Bronchial epithelial cell (primary cell): ENCODE results near the gene PARP11. TPM values are rescaled to one million over a fixed set of nuclear protein-coding genes. Genes with fewer than 3 reads are reported as not detected.

Source experiments
- DNase-seq: peaks from one replicate; pipeline ENCODE4 v3.0.0-alpha.2; 2010; ENCODE audit warnings: low read depth
- FAIRE-seq: peaks from 2 replicates; lab custom pipeline; 2011; peaks lifted over from hg19 to GRCh38; lab: Jason Lieb, UNC
- H3K27me3 ChIP-seq: 2 replicates; pipeline ENCODE4 v1.5.1; 2011; ENCODE audit warnings: low read length; ENCODE audit not compliant: control insufficient read depth, insufficient read depth
- H3K36me3 ChIP-seq: 2 replicates; pipeline ENCODE4 v1.5.1; 2011; ENCODE audit warnings: low read length; ENCODE audit not compliant: control insufficient read depth, insufficient read depth
- H3K4me3 ChIP-seq: 2 replicates; pipeline ENCODE4 v1.5.1; 2011; ENCODE audit warnings: mild to moderate bottlenecking, low read depth, low read length, control low read depth
- total RNA-seq: library from RNA; depleted of rRNA; stranded (reverse); fragments of >200 nt; gene quantifications from 2 replicates; pipeline ENCODE4 v1.2.1, GENCODE V29; 2014
- TF ChIP-seq, protein P1 (sequence below): IDR thresholded peaks from 2 replicates; pipeline ENCODE4 v1.5.1; 2011; ENCODE audit warnings: mild to moderate bottlenecking, moderate library complexity, low read length, control low read depth, inconsistent platforms; ENCODE audit not compliant: insufficient read depth, severe bottlenecking

PARP11 gene
- total RNA-seq, 1 donor from 2014 or later = 1.8 TPM

DNA sequence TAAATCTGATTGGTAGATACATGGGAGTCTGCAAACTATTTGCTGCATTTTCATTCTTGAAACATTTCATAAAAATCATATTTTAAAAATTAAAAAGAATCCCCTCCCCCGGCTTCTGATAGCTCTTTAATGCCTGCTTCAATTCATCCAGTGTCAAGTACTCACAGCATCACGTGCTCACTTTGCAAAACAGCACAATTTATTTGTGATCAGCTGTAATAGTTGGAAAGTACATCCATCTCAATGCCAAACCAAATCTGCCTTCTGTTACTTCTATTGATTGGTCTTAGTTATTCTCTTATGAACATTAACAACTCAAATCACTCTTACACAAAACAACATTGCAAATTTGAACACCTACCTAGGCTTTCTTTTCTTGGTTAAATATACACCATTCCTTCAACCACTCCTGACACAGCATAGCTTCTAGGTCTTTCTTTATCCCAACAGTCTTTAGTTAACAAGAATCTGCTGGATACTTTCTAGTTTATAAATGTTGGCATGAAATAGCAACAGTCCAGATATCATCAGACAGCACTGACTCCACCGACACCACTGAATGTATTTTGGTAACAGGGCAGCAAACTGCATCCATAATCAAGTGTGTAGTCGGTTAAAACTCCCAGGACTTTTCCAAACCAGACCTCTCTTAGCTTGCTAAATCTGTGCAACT is 58.0 kb downstream of the PARP11 start:
- H3K36me3 ChIP-seq = no peaks in the 10 kb centered on the region
- H3K27me3 ChIP-seq = no peaks in the 10 kb centered on the region

DNA sequence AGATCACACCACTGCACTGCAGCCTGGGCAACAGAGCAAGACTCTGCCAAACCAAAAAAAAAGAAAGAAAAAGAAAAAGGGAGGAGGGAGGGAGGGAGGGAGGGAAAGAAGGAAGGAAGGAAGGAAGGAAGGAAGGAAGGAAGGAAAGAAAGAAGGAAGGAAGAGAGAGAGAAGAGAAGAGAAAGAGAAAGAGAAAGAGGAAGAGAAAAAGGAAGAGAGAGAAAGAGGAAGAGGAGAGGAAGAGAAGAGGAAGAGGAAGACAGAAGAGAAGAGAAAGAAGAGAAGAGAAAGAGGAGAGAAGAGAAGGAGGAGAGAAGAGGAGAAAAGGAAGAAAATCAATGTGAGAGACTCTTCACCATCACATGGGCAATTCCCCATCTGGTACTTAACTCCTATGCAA is 62.7 kb downstream of the PARP11 start:
- FAIRE-seq (no peak), DNase-seq (no peak)
- TF ChIP-seq, protein P1, sequence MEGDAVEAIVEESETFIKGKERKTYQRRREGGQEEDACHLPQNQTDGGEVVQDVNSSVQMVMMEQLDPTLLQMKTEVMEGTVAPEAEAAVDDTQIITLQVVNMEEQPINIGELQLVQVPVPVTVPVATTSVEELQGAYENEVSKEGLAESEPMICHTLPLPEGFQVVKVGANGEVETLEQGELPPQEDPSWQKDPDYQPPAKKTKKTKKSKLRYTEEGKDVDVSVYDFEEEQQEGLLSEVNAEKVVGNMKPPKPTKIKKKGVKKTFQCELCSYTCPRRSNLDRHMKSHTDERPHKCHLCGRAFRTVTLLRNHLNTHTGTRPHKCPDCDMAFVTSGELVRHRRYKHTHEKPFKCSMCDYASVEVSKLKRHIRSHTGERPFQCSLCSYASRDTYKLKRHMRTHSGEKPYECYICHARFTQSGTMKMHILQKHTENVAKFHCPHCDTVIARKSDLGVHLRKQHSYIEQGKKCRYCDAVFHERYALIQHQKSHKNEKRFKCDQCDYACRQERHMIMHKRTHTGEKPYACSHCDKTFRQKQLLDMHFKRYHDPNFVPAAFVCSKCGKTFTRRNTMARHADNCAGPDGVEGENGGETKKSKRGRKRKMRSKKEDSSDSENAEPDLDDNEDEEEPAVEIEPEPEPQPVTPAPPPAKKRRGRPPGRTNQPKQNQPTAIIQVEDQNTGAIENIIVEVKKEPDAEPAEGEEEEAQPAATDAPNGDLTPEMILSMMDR = no peak
- H3K27me3 ChIP-seq = no peaks in the 10 kb centered on the region
- no peak overlapping the region for H3K4me3 ChIP-seq
- no peaks in the 10 kb centered on the region for H3K36me3 ChIP-seq

More for the DNA sequence above, 58.0 kb downstream of the PARP11 start:
- DNase-seq (no peak), FAIRE-seq (no peak)
- H3K4me3 ChIP-seq = no peak overlapping the region
- TF ChIP-seq, protein P1 = no peak

DNA sequence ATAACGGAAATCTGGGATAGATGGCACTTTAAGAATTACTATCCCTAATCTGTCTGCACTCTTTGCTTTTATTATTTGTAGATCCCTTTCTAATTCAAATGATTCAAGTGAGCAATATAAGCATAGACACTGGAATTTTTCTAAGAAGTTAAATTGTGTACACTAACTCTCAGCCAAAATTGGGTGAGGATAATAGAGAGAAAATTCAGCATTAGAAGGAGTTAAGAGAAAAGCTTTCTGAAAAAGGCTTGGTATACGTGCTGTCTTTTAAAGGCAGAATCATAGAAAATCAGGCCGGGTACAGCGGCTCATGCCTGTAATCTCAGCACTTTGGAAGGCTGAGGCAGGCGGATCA is 63.2 kb downstream of the PARP11 start:
- TF ChIP-seq, protein P1 = no peak
- DNase-seq (no peak), FAIRE-seq (no peak)
- Histone ChIP-seq H3K4me3 (no peak overlapping the region), H3K36me3 (no peaks in the 10 kb centered on the region), H3K27me3 (no peaks in the 10 kb centered on the region)

DNA sequence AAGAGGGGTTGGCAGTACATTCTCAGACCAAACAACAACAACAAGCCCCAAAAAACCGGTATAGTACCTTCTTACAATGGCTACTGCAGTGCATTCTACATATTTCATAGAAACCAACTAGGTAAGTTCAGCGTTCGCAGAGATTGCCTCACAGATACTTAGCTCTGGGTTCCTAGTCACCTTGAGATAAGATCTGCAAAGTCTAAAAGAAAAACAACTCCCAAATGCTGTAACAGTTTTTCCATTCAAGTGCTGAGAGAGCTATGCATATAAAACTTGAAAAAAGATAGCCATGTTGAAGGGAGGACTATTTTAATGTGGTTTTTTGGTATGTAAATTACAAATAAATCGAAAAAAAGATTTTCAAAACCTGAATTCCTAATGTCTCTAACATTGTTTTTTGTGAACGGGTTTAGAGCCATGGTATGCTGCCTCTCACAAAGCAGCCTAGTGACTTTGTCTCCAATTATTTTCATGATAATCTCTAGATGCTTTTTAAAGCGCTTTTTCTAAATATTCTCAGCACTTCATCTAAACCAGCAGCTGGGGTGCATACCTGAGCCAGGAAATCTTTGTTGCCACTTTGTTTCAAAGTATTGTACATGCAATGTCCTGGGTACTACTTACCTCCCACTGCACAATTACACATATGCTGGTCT is 63.7 kb downstream of the PARP11 start:
- Histone ChIP-seq H3K4me3 (no peak overlapping the region), H3K36me3 (no peaks in the 10 kb centered on the region), H3K27me3 (no peaks in the 10 kb centered on the region)
- TF ChIP-seq, protein P1 = no peak
- FAIRE-seq (no peak), DNase-seq (no peak)

DNA sequence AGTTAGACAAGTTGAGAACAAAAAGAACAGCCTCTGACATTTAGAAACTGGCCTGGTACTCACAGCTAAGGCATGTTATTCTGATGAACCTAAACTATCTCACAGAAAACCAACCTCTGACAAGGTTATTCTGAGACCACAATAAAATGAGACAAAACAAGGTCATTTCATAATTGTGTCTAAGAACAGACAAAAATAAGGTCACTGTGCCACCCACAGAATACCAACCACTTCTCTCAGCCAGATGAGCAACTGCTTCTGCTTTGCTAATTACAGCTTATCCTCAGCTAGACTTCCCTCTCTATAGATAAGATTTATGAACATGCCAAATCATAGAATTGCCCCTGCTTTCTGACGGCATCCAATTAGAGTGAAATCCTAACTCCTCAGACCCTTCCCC is 68.1 kb downstream of the PARP11 start:
- TF ChIP-seq, protein P1 = no peak
- Histone ChIP-seq H3K27me3 (no peaks in the 10 kb centered on the region), H3K4me3 (no peak overlapping the region), H3K36me3 (no peaks in the 10 kb centered on the region)
- DNase-seq (no peak), FAIRE-seq (no peak)
